Caco-2 (cell line): ENCODE data around the gene UNC79. TPM values are rescaled to one million over a fixed set of nuclear protein-coding genes. Genes with fewer than 3 reads are reported as not detected.

Source experiments
- BruUV-seq: library from RNA; stranded (reverse); fragments of 400-500 nt; replicated peaks from 2 replicates; lab custom pipeline; 2021; lab: Mats Ljungman, UMichigan
- CTCF ChIA-PET: fragments of 300-600 bp; sonication (Branson Sonifier 250); formaldehyde crosslinking; loops from one replicate; lab custom pipeline; 2022; ENCODE audit warnings: antibody characterized with exemption; lab: Charles Lee
- POLR2A ChIA-PET: fragments of 300-600 bp; sonication (Branson Sonifier 250); formaldehyde crosslinking; loops from one replicate; lab custom pipeline; 2022; ENCODE audit warnings: antibody characterized with exemption; lab: Charles Lee
- DNase-seq, 2 experiments: peaks; one replicate each; pipeline versions ENCODE4 v3.0.0 to v3.0.0-alpha.2; 2020 to 2022
- H3K27me3 ChIP-seq: replicated peaks from 2 replicates; pipeline ENCODE4 v1.6.0; 2011; ENCODE audit warnings: low read length; ENCODE audit not compliant: control insufficient read depth, insufficient read depth
- H3K36me3 ChIP-seq: 2 replicates; pipeline ENCODE4 v1.5.1; 2011; ENCODE audit warnings: low read length; ENCODE audit not compliant: control insufficient read depth, insufficient read depth
- H3K4me1 ChIP-seq: fragments of 250-450 bp; sonication (Bioruptor Pico); 2 replicates; pipeline ENCODE4 v1.5.1; 2020; ENCODE audit warnings: mild to moderate bottlenecking
- H3K4me3 ChIP-seq: 2 replicates; pipeline ENCODE4 v1.5.1; 2011; ENCODE audit warnings: low read depth, mild to moderate bottlenecking, control low read depth, low read length
- H3K9me3 ChIP-seq: fragments of 250-450 bp; sonication (Bioruptor Pico); 2 replicates; pipeline ENCODE4 v1.5.1; 2020; ENCODE audit warnings: mild to moderate bottlenecking, moderate library complexity
- H3K27ac Mint-ChIP-seq: one replicate; pipeline ENCODE4 v1.8.0; 2022; ENCODE audit warnings: mixed read lengths; ENCODE audit not compliant: unreplicated experiment
- H3K27me3 Mint-ChIP-seq: one replicate; pipeline ENCODE4 v1.8.0; 2022; ENCODE audit warnings: mixed read lengths; ENCODE audit not compliant: insufficient read depth, unreplicated experiment
- H3K36me3 Mint-ChIP-seq: one replicate; pipeline ENCODE4 v1.8.0; 2022; ENCODE audit warnings: mild to moderate bottlenecking, mixed read lengths; ENCODE audit not compliant: insufficient read depth, unreplicated experiment
- H3K4me1 Mint-ChIP-seq: one replicate; pipeline ENCODE4 v1.8.0; 2022; ENCODE audit warnings: low read depth, mixed read lengths; ENCODE audit not compliant: unreplicated experiment
- H3K4me3 Mint-ChIP-seq: one replicate; pipeline ENCODE4 v1.8.0; 2022; ENCODE audit warnings: mild to moderate bottlenecking, moderate library complexity, mixed read lengths; ENCODE audit not compliant: unreplicated experiment
- H3K9me3 Mint-ChIP-seq: one replicate; pipeline ENCODE4 v1.8.0; 2022; ENCODE audit warnings: mixed read lengths; ENCODE audit not compliant: unreplicated experiment
- CTCF ChIP-seq, 2 experiments: fragments of 200-600 bp in 1 of 2; IDR thresholded peaks; 1 replicate in 1 of 2; 2 replicates in 1 of 2; pipeline versions ENCODE4 v1.5.1 to v1.8.0; 2011 to 2022; ENCODE audit warnings: antibody characterized with exemption in 1 of 2, control low read depth in 1 of 2, inconsistent platforms in 1 of 2, low read depth in 1 of 2, low read length in 1 of 2, mild to moderate bottlenecking in 1 of 2, moderate library complexity in 1 of 2; ENCODE audit not compliant: insufficient read depth in 1 of 2, severe bottlenecking in 1 of 2, unreplicated experiment in 1 of 2
- intact Hi-C: fragments of 100-400 bp; cut with micrococcal nuclease; formaldehyde crosslinking; loops from one replicate; pipeline ENCODE4 v1.10.0; 2022; ENCODE audit not compliant: unreplicated experiment
- total RNA-seq: library from RNA; stranded (reverse); gene quantifications from 2 replicates; pipeline ENCODE4 v1.2.3, GENCODE V29; 2022

UNC79 gene
- total RNA-seq, 1 experiment from 2014 or later, result 0.07 TPM

GRCh38 chr14:93571275-93571674 lies 140.5 kb downstream of the UNC79 start:
- Mint-ChIP-seq H3K4me1 (no peaks in the 10 kb centered on the region), H3K36me3 (no peaks in the 10 kb centered on the region), H3K27me3 (peaks cover 13% of the 10 kb centered on the region), H3K9me3 (no peaks in the 10 kb centered on the region), H3K4me3 (no peak overlapping the region), H3K27ac (no peak overlapping the region)
- Histone ChIP-seq H3K9me3 (no peaks in the 10 kb centered on the region), H3K4me3 (no peak overlapping the region), H3K36me3 (no peaks in the 10 kb centered on the region), H3K27me3 (no peaks in the 10 kb centered on the region; the same call in 1 of the 2 replicates), H3K4me1 (no peaks in the 10 kb centered on the region)
- no peak for TF ChIP-seq CTCF (IDR thresholded peaks at IDR 0.05; ENCODE audit: insufficient read depth in 1 of 2, low read depth in 1 of 2, low read length in 1 of 2, severe bottlenecking in 1 of 2, unreplicated experiment in 1 of 2)
- intact Hi-C loops, result no loop called here
- BruUV-seq, result no TSS peak
- ChIA-PET POLR2A (no interaction called here), CTCF (no interaction called here)
- DNase-seq, result no peak

- Histone ChIP-seq H3K36me3 (no peaks in the 10 kb centered on the region), H3K4me1 (no peaks in the 10 kb centered on the region), H3K27me3 (no peaks in the 10 kb centered on the region; the same call in 1 of the 2 replicates), H3K4me3 (no peak overlapping the region), H3K9me3 (no peaks in the 10 kb centered on the region)
- POLR2A ChIA-PET, result no interaction called here
- no TSS peak for BruUV-seq
- Mint-ChIP-seq H3K27ac (no peak overlapping the region), H3K27me3 (peaks cover 12% of the 10 kb centered on the region), H3K4me1 (no peaks in the 10 kb centered on the region), H3K9me3 (no peaks in the 10 kb centered on the region), H3K36me3 (no peaks in the 10 kb centered on the region), H3K4me3 (no peak overlapping the region)
- intact Hi-C loops, result no loop called here
- TF ChIP-seq CTCF (IDR thresholded peaks at IDR 0.05; ENCODE audit: insufficient read depth in 1 of 2, low read depth in 1 of 2, low read length in 1 of 2, severe bottlenecking in 1 of 2, unreplicated experiment in 1 of 2), result no peak
- CTCF ChIA-PET, result no interaction called here
- no peak for DNase-seq
These were observed 148.4 kb downstream of the UNC79 start for GRCh38 chr14:93579178-93579577.

GRCh38 chr14:93582516-93582915 lies 151.8 kb downstream of the UNC79 start:
- no peak for TF ChIP-seq CTCF (IDR thresholded peaks at IDR 0.05; ENCODE audit: insufficient read depth in 1 of 2, low read depth in 1 of 2, low read length in 1 of 2, severe bottlenecking in 1 of 2, unreplicated experiment in 1 of 2)
- Mint-ChIP-seq H3K36me3 (no peaks in the 10 kb centered on the region), H3K4me3 (no peak overlapping the region), H3K27me3 (peaks cover 8% of the 10 kb centered on the region), H3K4me1 (no peaks in the 10 kb centered on the region), H3K27ac (no peak overlapping the region), H3K9me3 (no peaks in the 10 kb centered on the region)
- no peaks in the 10 kb centered on the region for H3K27me3 ChIP-seq
- ChIA-PET CTCF (no interaction called here), POLR2A (no interaction called here)
- H3K4me3 ChIP-seq, result no peak overlapping the region
- intact Hi-C loops, result no loop called here
- no peaks in the 10 kb centered on the region for H3K4me1 ChIP-seq
- H3K36me3 ChIP-seq, result no peaks in the 10 kb centered on the region
- no TSS peak for BruUV-seq
- no peak for DNase-seq
- H3K9me3 ChIP-seq, result no peaks in the 10 kb centered on the region
